B cell (primary cell): Measurements from ENCODE around the gene RPL39.

Experiments used
- CTCF ChIP-seq: fragments of 200-600 bp; IDR thresholded peaks from one replicate; pipeline ENCODE4 v1.8.0; 2022; ENCODE audit warnings: antibody characterized with exemption, mild to moderate bottlenecking
- EZH2 ChIP-seq: IDR thresholded peaks from 2 replicates; pipeline ENCODE4 v1.6.1; 2012; ENCODE audit warnings: borderline replicate concordance, low read depth, mild to moderate bottlenecking, moderate library complexity, low read length; ENCODE audit not compliant: insufficient read depth, poor library complexity, severe bottlenecking

GRCh38 chrX:119745283-119745848 is 46.1 kb downstream of the RPL39 start:
- TF ChIP-seq EZH2 (no peak), CTCF (no peak)
